GM19468 (cell line): Measurements from ENCODE around the gene GOPC.

Experiments used
- ATAC-seq: cut with Tn5 transposase; IDR thresholded peaks from one replicate; pipeline ENCODE4 v1.9.1; 2021; ENCODE audit warnings: mild to moderate bottlenecking, moderate library complexity, moderate number of reproducible peaks; ENCODE audit not compliant: unreplicated experiment; ENCODE audit errors: extremely low read depth

GOPC gene

DNA sequence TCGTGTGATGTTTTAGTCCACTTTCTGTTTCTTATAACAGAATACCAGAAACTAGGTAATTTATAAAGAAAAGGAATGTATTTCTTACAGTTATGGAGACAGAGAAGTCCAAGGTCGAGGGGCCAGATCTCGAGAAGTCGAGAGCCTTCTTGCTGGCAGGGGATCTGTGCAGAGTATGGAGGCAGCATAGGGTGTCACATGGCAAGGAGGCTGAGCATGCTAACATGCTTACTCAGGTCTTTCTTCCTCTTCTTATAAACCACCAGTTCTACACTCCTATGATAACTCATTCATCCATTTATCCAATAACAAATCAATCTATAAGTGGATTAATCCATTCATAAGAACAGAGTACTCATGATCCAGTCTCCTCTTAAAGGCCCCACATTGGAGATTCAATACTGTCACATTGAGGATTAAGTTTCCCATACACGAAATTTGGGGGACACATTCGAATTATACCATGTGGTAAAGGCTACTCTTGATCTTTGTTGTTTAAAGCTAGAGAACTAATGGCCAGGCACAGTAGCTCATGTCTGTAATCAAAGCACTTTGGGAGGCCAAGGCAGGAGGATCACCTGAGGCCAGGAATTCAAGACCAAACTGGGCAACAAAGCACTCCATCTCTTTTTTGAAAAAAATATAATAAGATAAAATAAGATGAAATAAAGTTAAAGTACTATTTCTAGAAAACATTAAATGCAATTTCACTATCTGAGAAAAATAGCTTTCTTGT lies 2.1 kb downstream of the GOPC start:
- no peak for ATAC-seq

DNA sequence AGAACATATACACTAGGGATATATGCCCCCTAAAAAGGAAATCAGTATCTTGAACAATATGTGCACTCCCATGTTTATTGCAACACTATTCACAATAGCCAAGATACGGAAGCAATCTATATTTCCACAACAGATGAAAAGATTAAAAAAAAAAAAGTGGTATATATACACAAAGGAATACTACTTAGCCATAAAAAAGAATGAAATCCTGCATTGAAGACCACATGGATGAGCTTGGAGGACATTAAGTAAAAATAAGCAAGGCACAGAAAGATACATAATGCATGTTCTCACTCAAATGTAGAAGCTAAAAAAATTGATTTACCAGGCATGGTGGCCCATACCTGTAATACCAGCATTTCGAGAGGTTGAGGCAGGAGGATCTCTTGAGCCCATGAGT lies 4.6 kb downstream of the GOPC start:
- ATAC-seq: no peak

DNA sequence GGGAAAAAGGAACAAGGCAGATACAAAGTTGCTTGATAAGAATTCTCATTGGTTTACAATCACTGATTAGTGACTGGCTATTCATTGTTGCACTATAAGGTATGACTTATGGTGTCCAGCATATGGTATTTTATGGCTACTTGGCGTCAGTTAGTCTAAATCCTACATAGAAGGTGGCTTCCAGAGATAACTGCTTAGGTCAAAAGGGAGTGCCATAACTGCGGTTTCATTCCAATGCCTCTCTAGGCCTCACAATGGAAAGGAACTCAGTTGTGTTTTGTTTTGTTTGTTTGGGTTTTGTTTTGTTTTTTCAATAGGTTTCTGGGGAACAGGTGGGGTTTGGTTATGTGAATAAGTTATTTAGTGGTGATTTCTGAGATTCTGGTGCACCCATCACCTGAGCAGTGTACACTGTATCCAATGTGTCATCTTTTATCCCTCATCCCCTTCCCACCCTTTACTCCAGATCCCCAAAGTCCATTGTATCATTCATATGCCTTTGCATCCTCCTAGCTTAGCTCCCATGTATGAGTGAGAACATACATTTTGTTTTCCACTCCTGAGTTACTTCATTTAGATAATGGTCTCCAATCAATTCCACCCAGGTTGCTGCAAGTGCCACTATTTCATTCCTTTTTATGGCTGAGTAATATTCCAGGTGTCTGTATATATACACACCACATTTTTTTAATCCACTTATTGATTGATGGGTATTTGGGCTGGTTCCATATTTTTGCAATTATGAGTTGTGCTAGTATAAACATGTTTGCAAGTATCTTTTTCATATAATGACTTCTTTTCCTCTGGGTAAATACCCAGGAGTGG lies 7.0 kb downstream of the GOPC start:
- ATAC-seq: no peak

DNA sequence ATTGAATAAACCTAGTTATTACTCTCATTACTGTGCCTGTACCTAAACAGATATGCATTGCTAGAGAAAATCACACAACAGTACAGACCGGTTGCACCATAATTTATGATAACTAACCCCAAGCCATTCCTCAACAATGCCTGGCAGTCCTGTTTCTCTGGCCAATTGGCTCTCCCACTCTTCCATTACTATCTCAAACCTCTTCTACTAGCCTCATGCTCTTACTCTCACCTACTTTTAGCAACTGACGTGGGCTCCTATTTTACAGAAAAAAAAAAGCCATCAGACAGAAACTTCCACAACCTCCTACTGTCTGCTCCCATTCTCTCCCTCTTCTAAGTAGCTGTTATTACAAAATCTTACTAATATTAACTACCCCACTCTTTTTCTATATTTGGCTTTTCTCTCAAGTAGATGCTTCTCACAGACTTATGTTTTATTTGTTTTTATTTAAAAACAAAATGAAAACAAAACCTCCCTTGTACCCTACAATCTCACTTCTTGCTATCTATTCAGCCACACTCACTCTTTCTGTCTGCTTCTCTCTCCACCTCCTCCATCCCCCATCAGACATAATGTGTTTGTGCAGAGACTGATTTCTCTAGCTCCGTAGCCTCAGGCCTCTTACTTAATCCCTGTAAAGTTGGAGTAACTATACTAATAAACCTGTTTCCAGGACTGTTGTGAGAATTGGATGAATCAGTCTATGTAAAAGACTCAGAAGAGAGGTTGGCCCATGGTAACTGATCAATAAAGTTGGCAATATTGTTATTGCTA lies 9.1 kb downstream of the GOPC start:
- ATAC-seq: no peak

DNA sequence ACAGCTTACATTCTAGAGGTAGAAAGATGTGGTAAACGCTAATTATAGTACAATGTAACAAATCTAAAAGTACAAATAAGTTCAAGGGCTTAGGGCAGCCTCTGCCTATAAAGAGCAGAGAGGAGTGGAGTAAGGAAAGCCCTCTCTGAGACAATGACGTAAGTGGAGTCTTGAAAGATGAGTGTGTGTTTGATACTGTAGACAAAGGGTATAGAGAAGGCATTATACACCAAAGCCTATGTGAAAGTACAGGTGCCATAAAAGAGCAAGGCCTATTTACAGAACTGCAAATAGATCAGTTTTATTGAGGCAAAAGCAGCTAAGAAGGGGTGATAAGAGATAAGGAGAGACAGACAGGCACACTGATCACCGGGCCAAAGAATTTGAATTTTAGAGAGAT lies 10.9 kb downstream of the GOPC start:
- no peak for ATAC-seq

DNA sequence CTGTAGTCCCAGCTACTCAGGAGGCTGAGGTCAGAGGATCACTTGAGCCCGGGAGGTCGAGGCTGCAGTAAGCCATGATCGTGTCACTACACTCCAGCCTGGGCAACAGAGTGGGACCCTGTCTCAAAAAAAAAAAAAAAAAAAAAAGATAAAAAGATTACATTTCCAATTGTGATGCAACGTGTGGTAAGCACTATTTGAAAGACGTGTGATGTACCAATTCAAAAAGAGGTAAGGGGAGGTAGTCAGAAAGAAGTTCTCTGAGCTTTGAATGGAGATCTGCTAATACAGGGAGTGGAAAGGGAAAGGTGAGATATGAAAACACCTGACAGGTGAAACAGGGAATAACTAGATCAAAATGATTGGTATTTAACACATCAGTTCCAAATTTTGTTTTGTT lies 11.9 kb downstream of the GOPC start:
- no peak for ATAC-seq

DNA sequence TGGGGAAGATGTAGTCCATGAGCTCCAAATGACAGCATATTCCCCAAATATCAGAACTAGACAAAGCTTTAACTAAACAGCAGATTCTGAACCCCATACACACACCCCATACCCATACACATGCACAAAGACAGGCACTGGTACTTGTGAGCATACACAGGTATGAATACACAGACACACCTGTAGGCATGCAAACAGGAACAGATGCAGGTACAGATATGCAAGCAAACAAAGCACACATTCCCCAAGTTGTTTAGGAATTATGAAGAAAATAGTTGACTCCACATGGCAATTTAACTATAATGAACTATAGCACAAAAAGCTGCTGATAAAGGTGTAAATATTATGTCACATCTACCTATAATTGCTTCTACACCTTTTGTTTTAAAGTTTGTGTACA lies 16.7 kb downstream of the GOPC start:
- no peak for ATAC-seq

DNA sequence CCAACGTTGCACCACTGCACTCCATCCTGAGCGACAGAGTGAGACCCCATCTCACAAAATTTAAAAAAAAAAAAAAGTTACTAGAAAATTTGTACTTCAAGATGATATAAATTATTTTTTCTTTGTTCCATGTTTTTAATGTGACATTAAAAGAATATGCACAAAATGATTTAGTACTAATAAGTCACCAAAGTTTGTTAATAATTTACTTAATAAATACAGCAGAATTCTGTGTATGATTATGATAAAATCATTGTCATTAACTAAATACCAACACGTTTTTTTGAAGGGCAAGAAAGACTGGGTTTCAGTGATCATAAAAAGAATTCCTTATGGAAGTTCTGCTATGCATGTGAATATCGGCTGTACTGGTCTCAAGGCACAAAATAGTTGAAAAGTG lies 28.1 kb downstream of the GOPC start:
- no peak for ATAC-seq

DNA sequence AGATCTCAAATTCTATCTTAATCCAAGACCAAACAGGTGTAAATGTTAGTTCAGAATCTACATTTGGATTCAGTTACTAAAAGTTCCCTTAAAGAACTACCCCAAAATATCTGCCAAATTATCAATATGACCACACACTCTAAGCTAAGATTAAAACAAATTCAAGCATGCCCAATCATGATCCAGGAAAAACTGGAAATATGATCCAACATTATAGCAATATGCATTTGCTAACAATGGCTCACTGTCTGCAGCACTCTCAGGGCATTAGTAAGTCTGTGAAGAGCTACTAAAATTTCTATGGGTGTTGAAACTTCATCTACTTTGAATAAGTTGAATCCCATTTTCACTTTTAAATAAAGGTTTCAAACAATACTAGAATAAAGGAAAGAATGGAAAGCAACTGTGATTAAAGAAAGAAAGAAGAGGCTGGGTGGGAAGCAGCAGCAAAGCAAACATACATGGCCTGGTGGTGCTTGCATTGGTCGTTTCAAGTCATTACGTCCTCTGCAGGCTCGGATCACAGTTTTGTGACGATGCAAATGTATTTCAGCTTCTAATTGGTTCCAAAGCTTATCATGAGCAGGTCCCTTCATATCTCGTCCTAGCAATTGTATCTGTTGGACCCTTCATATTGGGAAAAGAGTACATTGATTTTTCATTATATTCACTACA lies 29.2 kb downstream of the GOPC start:
- ATAC-seq: no peak

DNA sequence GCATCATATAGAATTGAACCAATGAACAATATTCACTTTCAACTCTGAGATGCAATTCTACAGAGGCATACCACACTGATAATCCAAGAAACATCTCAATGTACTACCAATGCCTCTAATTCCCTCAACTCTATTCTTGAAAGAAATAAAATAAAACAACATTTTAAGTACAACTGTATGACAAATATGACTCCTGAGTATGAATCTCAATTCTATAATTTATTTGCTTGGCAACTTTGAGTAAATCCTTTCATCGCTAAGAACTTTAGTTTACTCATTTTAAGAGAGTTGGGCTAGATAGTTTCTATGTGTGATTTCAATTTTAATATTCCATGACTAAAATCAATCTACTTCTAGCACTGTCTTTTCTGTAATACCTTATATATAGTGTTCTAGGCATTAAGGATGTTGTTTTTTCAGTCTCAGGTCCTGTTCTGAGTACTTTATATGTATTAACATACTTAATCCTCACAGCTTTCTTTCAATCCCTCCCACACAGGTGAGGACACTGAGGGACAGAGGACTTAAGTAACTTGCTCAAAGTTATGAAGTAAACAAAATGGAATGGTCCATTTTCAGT lies 33.4 kb downstream of the GOPC start:
- no peak for ATAC-seq

DNA sequence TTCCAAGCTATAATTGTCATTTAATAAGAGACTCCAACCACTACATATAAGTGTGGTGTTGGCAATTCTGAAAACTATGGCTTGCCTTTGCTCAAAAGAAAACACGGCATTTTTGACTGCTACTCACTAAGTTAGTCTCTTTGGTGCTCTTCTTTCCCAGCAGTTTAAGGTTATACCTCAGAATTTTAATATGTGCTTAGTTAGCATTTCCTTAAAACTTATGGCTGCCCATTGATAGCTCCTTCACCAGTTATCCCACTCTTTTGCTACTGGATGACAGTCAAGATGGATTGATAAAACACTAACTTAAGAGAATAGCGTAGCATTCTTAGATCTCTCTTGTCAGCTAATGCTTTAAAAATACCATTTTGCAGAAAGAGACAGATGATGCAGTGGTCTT lies 34.1 kb downstream of the GOPC start:
- no peak for ATAC-seq

DNA sequence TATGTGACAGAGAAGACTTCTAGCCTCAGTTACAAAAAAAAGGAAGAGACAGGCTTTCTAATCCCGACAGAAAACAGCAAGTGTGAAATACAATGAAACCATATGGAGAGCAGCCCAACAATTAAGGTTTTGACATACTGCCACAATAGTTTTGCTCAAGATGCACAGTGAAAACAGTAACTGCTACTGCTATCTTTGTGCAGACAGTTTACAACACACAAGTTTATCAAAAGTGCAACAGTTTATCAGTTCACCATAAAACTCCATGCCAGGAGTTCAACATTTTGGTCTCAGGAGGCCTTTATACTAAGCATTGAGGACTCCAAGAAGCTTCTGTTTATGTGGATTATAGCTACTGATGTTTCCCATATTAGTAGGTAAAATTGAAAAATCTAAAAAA lies 37.6 kb downstream of the GOPC start:
- no peak for ATAC-seq

DNA sequence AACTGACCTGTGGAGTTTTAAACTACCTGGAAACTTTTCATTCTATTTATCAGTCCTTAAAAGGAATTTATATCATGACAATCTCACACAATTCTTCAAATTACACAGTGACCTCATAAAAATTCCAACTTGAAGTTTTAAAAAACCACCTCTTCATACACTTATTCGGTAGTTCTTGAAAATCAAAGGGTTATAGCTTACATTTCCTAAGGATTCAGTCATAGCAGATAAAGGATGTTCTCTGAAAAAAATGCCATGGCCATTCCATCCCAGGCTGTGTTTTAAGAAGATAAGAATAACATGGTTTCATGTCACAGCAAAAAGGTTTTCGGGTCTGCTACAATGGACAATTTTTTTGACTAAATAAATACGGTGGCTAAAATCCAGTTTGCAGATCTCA lies 41.2 kb downstream of the GOPC start:
- no peak for ATAC-seq

DNA sequence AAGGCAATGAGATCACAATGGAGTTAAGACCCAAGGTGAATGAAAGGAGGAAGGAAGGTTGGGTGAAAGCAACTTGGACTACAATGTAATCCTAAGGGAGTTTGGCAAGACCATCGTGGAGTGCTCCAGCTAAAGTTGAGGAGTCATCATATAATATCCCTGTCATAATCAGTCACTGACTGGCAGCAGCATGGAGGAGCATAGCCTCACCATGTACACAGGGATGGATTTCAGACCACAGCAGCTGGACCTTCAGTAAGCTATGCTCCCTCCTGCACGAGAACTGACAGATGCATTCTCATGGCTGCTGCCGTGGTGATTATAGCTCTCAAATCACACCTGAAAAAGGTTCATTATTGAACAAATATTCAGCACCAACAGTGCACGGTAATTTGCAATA lies 43.0 kb downstream of the GOPC start:
- no peak for ATAC-seq

DNA sequence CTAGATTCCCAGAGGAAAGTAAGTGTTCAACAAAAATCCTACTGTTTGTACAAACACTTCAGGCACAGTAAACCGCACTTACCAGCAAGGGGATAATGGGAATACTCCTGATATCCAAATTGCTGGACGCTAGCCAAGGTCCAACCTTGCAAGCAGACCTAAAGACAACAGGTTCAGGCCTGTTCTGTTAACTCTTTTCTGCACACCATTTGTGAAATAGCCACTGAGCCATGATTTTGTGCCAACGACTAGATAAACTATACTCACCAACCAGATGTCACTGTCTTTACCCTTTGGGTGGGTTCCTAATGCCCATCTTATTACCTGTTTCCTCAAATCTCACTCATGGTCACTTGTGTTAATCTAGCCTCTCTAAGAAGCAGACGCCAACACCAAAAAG lies 43.5 kb downstream of the GOPC start:
- no peak for ATAC-seq

DNA sequence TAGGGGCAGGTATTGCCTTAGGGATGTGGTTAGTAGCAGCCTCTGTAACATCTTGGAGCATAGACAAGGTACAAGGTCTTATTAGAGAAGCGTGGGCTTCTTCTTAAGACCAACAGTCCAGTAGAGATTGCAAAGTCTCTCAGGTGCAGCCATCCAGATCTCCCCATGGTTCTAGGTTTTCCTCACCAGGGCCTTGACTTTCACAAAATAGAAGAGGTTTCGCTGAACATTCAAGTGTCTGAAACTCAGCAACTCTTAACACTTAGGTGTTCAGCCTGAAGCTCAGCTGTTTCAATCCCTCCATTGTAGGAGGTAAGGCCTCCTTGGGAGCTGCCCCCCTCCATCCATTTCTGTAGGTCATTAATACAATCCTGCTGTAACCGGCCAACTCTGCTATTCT lies 44.4 kb downstream of the GOPC start:
- no peak for ATAC-seq

DNA sequence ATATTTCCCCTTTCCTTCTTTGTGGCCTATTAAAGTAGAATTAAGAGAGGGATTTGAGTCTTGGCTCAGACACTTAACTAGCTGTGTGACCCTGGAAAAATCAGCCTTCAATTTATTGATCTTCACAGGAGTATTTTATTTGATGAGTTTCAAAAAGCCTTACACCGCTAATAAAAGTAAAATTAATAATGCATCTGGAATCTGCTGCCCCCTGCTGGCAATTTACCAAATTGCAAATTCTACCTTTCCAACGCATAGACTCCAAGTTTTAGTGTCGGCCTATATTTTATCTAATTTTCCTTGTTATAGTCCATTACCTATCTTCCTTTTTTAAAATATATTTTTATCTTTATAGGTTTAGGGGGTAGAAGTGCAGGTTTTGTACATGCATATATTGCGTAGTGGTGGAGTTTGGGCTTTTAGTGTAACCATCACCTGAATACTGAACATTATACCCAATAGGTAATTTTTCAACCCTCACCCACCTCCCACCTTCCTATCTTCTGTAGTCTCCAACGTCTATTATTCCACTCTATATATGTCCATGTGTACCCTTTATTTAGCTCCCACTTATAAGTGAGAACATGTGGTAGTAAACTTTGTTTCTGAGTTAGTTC lies 46.3 kb downstream of the GOPC start:
- ATAC-seq: no peak

DNA sequence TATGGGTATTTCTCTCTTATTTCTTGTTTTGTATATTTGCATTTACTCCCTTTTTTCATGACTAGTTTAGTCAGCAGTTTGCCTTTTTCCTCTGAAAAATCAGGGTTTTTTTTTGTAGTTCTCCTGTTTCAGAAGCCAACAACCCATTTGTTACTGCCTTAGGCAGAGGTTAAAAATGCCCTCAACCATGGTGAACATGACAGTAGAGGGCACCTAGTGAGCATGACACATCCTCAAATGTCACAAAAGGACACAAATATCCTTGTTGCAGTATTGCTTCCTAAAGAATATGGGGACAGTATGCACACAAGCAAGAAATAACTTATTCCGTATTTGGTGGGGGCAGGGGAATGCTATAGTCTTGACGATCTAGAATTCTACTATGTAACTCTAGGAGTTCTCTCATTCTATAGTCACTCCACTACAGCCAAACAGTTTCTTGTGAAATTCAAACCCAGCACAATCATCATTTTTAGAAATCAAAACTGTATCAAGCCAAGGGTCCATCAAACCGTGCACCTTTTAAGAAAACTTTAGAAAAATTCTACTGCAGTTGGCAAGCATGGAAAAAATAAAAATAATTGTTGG lies 47.0 kb downstream of the GOPC start:
- no peak for ATAC-seq

DNA sequence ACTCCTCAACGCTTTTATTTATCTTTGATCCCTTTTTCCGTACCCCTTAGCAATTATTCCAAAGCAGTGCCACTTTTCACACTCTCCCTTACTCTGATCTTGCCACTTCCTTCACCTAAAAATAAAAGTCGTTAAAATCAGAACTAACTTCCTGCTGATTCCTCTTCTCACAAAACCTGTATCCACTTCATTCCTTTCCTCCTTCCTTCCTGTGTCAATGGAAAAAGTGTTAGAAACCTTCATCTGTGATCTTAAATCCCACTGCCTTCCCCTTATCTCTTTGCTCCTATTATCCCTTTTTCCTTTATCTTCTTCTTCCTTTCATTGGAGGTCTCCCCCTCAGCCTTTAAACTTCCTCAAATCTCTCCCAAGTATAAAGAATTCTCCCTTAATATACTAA lies 49.2 kb downstream of the GOPC start:
- no peak for ATAC-seq
